Measurements from ENCODE around the gene USH2A.

The USH2A gene

DNA sequence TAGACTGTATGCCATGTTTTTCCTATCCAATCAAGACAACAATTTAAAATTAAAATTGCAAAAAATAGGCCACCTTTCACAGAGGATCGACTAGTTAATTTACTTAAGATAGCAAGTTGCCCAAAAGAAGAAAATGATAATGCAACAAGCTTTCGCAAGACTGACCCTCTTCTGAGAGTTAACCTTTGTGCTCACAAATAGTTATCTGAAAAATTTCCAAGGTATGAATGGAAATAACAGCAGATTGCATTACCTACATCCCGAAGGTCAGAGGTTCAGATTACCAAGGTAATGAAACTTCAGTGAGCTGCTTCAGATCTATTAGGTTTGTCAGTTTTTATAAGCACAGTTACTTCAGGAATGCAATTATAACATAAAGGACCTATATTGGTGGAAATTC, 558.2 kb downstream of the USH2A start:
- DNase-seq (ENCODE audit: low read depth): no peak

DNA sequence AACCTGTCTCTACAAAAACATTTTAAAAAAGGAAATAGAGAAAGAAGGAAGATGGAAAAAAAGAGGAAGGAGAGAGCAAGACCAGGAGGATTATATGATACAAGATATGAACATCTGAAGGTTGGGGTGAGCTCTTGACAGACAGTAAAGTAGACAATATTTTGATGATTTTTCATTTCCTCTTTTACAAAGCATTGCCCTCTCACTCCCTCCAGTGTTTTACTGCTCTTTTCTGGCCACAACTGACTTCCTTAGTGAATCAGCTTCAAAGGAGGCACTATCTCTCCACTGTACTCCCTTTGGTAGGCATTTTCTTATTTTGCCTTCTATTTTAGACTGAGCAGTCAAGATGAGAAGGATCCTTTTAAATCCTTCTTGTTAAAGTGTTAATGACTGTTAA, 559.5 kb downstream of the USH2A start:
- no peak for DNase-seq (ENCODE audit: low read depth)

DNA sequence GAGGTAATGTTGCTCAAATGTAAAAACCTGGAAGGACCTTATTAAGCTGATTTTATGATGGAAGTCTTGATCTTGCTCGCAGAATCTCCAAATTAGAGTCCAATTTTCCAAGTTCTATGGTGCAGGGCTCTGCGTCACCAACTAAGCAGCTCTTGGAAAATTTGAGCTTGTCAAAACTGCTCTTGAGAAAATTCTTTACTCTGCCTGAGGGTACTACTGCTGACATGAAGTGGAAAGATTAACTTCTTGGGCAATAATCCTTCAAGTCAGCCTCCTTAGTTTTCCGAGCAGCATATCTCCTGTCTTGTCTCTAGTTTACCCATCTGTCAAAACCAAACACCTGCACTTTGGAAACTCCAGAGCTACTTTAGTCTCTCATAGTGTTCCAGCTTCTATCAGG, 562.4 kb downstream of the USH2A start:
- DNase-seq (ENCODE audit: low read depth): no peak

DNA sequence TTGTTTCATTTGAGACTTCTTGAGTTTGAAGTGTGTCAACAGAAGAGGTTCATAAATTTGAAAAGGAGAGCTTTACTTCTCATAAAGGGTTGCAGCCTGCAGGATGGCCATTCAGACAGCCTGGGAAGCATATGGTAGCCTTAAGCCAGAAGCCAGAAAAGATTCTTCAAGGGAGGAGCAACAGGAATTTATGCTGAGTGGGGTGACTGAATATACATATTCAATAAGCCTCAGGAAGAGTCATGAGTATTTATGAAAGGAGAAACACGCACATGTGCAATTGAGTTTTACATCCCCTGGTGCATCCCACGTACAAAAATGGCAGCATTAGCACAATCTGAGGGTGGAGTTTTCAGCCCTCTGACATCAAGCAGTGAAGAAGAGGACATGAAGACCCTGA, 565.9 kb downstream of the USH2A start:
- no peak for DNase-seq (ENCODE audit: low read depth)

DNA sequence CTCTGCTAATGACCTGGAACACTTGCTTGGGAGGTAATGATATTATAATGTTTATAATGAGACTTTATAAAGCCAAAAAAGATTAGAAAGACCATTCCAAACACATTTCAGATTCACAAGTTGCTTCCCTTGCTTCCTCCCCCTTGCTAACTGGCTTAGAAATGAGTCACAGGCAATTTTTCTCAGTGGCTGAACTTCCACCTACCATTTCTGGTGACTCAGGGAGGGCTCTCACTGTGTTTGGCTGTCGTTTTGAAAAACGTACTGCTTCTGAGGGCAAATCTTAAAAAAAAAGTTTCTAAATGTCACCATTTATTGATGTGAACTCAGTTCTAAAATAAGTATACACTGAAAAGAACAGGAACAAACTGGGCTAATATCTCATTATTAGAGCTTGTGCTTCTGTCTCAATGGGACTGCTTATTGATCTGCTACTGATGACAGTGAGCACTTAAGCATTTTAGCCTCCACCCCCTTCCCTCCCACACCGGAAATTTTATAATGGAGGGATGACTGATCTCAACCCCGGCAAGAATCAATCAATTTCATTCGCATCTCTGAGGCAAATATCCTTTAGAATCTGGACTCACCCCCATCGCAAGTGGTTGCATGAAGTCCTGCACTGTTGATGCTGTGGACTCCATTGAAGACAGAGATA, 577.9 kb downstream of the USH2A start:
- no peak for DNase-seq (ENCODE audit: low read depth)

DNA sequence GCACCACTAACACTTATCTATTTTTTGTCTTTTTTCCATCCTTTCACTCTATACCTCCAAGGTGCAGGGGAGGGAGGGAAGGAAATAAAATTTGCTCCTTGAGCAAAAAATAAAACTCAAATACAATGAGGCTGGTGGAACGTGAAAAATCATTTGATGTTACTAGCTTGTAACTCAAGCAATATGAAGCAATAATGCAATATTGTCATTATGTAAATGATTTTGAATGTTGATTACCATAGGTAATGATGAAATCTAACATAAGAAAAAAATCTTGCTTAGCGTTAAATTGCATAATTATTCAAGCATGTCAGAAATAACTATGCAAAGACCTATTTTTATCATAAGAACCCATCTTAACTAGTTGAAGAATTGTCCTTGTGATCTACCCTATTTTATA, 578.5 kb downstream of the USH2A start:
- no peak for DNase-seq (ENCODE audit: low read depth)

DNA sequence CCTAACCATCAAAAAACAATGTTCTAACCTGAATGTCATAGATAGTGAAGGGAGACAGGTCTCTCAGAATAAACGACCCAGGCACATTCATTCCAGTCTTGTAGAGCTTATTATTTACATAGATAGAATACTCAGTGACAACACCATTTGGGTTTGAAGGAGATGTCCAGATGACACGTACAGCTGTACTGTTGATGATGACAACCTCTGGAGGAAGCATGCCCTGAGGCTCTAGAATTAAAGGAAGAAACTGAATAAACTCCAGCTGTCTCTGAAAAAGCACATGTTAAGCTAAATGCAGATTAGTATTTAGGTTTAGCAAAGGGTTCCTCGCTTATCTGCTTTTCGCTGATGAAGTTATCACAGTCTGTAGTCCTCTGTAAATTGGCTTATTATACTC, 579.0 kb downstream of the USH2A start:
- DNase-seq (ENCODE audit: low read depth): no peak

DNA sequence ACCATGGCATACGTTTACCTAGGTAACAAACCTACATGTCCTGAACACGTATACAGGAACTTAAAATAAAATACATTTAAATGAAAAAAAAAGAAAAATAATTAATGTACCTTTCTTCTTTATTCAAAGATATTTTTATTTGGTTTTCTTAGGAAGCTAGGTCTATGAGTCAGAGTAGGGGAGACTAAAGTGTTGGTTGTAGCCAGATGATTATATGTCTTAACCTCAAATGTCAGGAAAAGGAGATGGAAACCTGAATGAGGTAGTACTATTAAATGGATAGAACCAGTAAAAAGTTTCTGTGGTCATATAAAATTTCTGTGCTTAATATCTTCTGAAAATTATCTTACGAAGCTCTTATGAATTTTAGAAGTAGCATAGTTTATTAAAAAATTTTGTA, 580.3 kb downstream of the USH2A start:
- no peak for DNase-seq (ENCODE audit: low read depth)

DNA sequence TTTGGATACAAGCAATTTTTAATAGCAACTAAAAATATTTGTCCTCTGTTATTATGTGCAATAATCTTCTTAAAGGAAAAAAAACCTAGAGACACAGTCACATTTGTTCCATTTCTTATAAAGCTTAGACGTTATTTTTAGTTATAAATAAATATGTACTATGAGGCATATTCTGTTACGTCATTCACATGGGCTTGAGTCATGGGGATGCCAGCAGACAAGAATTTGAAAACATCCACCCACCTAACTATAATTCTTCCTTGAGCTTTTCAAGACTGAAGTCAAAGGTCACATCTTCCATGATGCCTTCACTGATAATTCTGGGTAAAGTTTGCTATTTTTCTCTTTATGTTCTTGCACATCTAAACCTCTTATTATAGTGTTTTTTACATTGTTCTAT, 587.3 kb downstream of the USH2A start:
- no peak for DNase-seq (ENCODE audit: low read depth)

DNA sequence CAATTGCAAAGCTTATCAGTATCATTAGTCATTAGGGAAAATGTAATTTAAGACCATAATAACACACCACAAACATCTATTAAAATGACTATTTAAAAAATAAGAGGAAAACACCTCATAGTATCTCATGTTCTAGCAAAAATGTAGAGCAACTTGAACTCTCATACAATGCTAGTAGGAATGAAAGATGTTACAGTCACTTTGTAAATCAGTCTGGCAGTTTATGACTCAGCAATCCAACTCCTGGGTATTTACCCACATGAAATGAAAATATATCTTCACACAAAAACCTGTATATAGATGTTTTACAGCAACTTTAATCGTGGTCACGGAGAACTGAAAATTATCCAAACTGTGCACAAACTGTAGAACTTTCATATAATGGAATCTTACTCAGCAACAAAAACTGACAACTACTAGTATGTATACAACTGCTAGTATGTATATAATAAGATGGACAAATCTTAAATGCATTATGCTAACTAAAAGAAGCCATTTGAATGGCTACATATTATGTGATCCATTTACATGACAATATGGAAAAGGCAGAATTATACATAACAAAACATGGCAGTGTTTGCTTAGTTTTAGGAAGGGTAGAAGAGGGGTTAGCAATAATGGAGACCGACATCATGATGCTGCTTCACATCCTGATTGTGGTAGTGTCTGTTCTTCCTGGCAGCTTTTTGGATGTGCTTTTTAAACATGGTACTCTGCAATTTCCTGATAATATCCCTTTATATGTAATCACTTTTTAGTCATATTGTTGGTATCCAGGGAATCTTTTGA, 589.1 kb downstream of the USH2A start:
- DNase-seq (ENCODE audit: low read depth): no peak

DNA sequence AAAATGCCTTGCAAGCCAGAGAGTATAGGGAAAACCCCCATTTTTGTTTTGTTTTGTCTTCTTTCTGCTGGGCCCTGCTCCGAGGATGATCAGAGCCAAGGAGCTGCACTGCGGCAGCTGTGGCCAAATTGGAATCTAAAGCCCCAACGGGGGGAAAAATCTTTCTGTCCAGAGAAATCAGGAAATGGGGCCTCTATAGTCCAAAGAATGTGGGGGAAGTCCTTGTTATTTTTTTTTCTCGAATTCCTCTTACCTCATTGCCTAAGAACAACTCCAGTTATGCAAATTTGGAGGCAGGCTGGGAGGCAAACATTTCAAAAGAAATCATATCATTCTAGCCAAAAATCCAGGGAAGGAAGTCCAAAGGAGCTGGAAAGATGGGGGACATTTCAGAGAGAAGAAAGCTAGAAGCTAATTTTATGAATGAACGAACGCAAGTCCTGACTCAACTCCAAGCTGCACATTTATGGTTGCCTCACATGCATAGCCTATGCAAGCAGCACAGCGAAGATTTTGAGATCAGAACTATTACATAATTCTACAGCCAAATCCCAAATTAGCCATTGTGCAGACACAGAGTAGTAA, 592.9 kb downstream of the USH2A start:
- no peak for DNase-seq (ENCODE audit: low read depth)

DNA sequence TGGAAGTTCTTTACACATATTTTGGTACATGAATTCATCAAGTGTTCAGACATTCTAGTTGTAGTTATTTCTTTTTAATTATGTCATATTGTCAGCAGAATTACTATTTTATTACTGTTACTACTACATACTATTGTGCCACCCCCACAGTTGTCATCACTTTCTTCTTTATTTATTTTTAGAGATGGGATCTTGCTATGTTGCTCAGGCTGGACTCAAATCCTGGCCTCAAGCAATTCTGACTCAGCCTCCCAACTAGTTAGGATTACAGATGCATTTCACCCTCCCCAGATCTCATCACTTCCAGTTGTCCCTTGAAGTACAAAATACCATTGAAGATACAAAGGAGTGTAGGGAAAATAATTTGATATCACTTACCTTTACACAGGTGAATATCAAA, 598.2 kb downstream of the USH2A start:
- no peak for DNase-seq (ENCODE audit: low read depth)

DNA sequence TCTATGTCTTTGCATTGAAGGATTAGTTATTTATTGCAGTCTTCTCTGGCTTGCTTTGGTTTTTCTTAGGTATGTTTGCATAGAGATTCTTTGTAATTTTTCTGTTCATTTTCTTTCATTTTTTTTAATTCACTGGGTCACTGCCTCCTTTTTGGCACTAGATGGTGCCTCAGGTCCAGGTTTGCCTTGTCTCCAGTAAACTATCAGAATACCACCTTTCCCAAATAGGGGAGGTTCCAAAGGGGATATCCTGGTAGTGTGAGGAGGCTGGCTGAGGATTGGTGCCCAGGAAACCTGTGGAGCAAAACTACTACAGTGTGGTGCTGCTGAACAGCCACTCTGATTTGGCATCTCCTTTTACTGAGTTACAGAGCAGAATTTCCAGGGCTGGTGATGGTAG, 599.0 kb downstream of the USH2A start:
- no peak for DNase-seq (ENCODE audit: low read depth)

DNA sequence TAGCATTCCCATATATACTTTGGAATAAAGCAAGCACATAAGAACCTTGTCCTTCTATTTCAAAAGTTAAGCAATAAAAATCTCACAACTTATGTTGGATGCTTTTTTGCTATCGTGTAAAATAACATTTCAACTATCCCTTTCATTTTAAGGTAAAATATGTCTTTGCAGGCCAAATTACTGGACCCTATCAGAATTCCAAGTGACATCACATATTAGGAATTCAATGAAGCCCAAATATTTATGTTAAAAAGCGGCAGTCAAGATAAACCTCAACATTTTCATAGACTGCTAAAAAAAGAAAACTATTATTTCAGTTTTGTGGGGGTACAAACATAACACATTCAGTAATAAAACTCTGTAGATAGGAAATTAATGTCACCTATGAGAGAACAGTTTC, 604.1 kb downstream of the USH2A start:
- DNase-seq (ENCODE audit: low read depth): no peak

DNA sequence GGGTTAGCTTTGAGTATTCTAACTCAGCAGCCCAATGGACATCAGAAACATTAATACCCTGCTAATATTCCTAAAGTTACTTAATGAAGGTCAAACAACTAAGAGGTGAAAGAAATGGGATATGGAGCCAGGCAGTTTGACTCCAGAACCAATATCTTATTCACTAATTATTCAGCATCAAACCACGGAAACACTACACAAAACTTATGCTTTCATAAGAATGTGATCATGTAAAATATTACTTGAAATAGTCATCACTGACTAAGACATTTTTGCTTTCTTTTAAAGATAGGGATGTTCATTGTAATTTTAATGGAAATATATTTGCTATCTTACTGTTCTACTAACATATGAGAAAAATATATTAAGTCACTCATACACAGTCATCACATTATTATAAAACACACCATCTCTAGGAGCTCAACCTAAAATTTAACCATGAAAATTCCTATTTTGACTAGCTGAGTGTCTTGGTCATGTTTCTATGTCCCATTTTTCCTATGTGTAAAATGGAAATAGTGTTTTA, 615.3 kb downstream of the USH2A start:
- DNase-seq (ENCODE audit: low read depth): no peak

DNA sequence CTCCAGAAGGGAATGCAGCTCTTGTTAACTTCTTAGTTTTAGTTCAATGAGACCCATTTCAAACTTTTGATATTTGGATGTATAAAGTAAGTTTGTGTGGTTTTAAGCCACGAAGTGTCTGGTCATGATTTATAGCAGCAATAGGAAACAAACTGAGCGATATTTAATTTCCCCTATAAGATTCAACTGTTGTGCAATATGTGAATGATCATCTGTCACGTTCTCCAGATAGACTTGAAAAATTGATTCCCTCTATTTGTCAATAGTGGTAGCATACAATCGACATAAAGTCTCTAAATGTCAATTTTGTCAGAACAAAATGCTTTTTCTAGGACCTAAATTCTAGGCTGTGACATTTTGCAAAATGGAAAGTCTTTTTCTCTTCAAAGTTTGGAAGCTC, 616.0 kb downstream of the USH2A start:
- no peak for DNase-seq (ENCODE audit: low read depth)

DNA sequence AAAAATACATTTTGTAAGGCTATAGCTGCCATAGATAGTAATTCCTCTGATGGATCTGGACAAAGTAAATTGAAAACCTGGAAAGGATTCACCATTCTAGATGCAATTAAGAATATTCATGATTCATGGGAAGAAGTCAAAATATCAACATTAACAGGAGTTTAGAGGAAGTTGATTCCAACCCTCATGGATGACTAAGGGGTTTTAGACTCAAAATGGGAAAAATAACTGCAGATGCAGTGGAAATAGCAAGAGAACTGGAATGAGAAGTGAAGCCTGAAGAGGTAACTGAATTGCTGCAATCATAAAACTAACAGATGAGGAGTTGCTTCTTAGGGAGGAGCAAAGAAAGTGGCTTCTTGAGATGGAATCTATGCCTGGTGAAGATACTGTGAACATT, 625.4 kb downstream of the USH2A start:
- no peak for DNase-seq (ENCODE audit: low read depth)

DNA sequence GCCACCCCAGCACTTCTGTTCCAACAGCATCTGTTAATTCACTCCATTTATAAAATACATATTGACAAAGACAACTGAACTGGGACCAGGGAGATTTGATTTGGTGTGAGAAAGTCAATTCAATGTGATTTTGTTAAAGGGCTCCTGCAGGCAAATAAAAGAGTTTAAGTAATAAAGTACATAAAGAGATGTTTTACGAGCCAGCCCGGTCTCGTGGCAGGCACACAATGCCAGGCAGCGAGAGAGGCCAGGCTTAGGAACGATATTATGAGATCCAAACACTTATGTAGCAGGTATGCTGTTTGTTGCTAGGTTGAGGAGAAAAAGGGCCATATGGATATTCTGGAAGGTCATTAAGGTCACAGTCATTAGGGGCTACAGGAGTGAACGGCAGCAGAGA, 629.1 kb downstream of the USH2A start:
- no peak for DNase-seq (ENCODE audit: low read depth)

DNA sequence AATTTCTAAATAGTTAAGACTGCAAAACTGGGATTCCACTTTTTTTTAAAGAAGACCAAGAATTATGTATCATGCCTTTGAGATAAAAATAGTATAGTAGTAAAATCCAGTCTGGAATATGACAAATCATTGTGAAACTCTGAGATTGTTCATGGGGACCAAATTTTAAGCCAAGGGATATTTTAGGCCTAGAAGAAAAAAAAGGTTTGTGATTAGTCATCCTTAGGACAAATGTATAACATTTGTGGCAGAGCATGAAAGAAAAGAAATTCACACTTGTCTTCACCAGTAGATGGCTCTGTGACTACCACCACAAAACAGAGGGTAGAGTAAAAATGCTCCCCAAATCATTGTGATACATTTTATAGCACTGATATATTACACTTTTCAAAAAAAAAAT, 630.1 kb downstream of the USH2A start:
- no peak for DNase-seq (ENCODE audit: low read depth)

DNA sequence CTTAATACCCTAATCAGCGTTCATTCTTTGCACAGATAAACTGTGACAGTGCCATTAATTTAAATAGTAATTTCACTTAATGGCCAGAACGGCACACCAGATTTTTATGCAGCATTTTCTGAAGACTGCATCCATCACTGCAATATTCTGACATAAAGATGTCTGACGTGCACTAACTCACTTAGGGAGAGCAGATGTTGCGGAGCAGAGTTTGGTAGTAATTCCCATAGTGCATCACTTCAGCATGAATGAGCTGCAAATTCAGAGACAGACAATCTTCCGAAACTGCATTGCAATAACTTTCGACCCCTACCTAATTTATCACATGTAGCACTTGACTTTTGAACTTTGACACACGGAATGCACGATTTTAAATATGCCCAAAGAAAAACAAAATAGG, 630.8 kb downstream of the USH2A start:
- DNase-seq (ENCODE audit: low read depth): no peak

DNA sequence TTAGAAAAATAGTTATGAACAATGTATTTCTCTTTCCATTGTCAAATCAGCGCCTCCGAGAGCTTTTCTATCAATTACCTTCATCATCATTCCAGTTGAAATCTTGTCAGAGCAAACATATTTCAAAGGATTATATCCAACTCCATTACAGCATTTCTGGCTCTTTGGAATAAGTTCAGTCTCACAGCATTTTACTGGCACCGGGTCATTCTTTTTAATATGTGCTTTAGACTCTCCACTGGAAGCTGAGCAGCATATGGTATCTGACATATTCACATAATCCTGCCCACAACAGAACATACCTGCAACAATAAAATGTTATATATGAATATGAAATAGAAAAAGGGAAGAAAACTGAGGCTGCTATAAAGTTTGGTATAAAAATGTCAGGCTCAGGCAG, 633.3 kb downstream of the USH2A start:
- no peak for DNase-seq (ENCODE audit: low read depth)

DNA sequence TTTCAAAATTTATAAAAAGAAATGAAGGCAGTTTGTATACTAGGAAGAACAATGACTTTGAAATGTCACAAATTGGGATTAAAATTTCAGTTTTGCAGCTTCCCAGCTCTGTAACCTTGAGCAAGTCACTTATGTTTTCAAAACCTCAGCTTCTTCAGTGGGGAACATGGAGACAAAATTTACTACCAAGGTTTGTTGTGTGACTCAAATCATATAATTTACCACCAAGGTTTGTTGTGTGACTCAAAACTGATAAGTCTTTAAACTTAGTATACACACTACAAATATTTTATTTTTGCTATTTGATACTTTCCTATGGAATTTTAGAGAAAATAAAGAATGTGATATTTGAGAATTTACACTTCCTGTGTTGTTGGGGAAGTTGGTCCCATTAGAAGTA, 636.3 kb downstream of the USH2A start:
- no peak for DNase-seq (ENCODE audit: low read depth)

DNA sequence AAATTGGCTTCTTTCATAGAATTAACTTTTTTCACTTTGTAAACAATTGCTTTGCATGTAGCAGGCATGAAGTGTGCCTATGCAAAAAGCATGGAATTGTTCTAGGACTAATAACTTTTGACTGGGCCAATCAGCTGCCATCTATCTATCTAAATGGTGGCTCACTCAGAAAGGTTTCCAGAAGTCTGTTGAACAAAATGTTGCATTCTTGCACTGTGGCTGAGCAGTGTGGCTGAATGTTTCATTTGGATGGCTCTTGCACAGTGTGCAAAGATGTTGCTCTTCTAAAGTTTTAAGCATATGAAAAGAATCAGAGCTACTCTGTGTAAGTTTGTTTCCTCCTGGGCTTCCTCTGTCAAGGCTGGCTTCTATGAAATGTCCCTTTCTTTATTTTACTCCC, 642.6 kb downstream of the USH2A start:
- DNase-seq (ENCODE audit: low read depth): no peak
